ENCODE results near the gene TIGD3. TPM values are rescaled to one million over a fixed set of nuclear protein-coding genes. Genes with fewer than 3 reads are reported as not detected.

TIGD3 gene
- total and polyA plus RNA-seq, 2 of the 13 experiments (the other 11 are each of a cell fraction or from before 2014, with no cell fraction given): 0.49 to 4.9 TPM

- TF ChIP-seq ZBTB46 (CRISPR knock-in tag; IDR thresholded peaks at IDR 0.05; ENCODE audit: borderline replicate concordance) (no peak), ZNF564 (CRISPR knock-in tag; IDR thresholded peaks at IDR 0.05) (no peak)
Measured at GRCh38 chr11:65357856-65358356, 3.4 kb downstream of the TIGD3 start (continued).

GRCh38 chr11:65362320-65362931 is 7.9 kb downstream of the TIGD3 start:
- DNase-seq (ENCODE audit: low spot score): no peak
- Histone ChIP-seq H3K4me2 (ENCODE audit: low read depth, low read length) (no peak overlapping the region), H3K27ac (ENCODE audit: extremely low read length, insufficient read depth, low read length) (no peak overlapping the region), H4K20me1 (ENCODE audit: insufficient read depth, low read length) (no peaks in the 10 kb centered on the region), H3K9ac (ENCODE audit: insufficient read depth, low read depth, low read length) (no peak overlapping the region), H3K36me3 (replicated peaks in 1 of 2; ENCODE audit: control insufficient read depth in 1 of 2, insufficient read depth in 2 of 2, low read length in 2 of 2) (no peaks in the 10 kb centered on the region), H2AFZ (ENCODE audit: low read length) (no peak overlapping the region), H3K27me3 (ENCODE audit: control insufficient read depth in 1 of 2, insufficient read depth in 2 of 2, low read length in 2 of 2) (no peaks in the 10 kb centered on the region), H3K79me2 (ENCODE audit: insufficient read depth, low read length) (no peaks in the 10 kb centered on the region), H3K4me3 (replicated peaks in 1 of 3; ENCODE audit: insufficient read depth in 1 of 3, low read depth in 2 of 3, low read length in 3 of 3) (no peak overlapping the region), H3K4me1 (ENCODE audit: insufficient read depth, low read length) (peaks cover 60% of the 10 kb centered on the region), H3K9me3 (ENCODE audit: low read length) (no peaks in the 10 kb centered on the region)
- in situ Hi-C loops (cut with HindIII; ENCODE audit: extremely low pct_ligation_motif_present, low pct_unique_long_range_greater_than_20kb) (loop anchor here (10.0 kb wide), 1 partner anchor 102 kb away; no protein-coding TSS in a partner anchor), intact Hi-C loops (cut with micrococcal nuclease; ENCODE audit: unreplicated experiment) (no loop called here)
- 72% methylated on average over 10 of the region's 10 CpGs for WGBS (ENCODE audit: low lambda C conversion rate)
- CTCF ChIA-PET (ENCODE audit: low intra/inter-chr PET ratio, low total read pairs): no interaction called here
- no peak for FAIRE-seq
- TF ChIP-seq, protein P1, sequence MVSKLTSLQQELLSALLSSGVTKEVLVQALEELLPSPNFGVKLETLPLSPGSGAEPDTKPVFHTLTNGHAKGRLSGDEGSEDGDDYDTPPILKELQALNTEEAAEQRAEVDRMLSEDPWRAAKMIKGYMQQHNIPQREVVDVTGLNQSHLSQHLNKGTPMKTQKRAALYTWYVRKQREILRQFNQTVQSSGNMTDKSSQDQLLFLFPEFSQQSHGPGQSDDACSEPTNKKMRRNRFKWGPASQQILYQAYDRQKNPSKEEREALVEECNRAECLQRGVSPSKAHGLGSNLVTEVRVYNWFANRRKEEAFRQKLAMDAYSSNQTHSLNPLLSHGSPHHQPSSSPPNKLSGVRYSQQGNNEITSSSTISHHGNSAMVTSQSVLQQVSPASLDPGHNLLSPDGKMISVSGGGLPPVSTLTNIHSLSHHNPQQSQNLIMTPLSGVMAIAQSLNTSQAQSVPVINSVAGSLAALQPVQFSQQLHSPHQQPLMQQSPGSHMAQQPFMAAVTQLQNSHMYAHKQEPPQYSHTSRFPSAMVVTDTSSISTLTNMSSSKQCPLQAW (CRISPR knock-in tag; IDR thresholded peaks at IDR 0.05): no peak
- TF ChIP-seq ZNF282 (IDR thresholded peaks at IDR 0.05; ENCODE audit: partially characterized antibody) (no peak), ZNF33B (CRISPR knock-in tag; IDR thresholded peaks at IDR 0.05) (no peak), PHF5A (CRISPR knock-in tag; IDR thresholded peaks at IDR 0.05; ENCODE audit: low read depth, unreplicated experiment) (no peak), NR2F2 (IDR thresholded peaks at IDR 0.05; ENCODE audit: borderline replicate concordance, low read depth) (no peak), LCORL (IDR thresholded peaks at IDR 0.05) (no peak), LCORL (CRISPR knock-in tag; IDR thresholded peaks at IDR 0.05) (no peak), IRX3 (CRISPR knock-in tag; IDR thresholded peaks at IDR 0.05; ENCODE audit: borderline replicate concordance, low read depth) (no peak), ZNF850 (CRISPR knock-in tag; conservative IDR thresholded peaks at IDR 0.05) (no peak), ZNF256 (CRISPR knock-in tag; conservative IDR thresholded peaks at IDR 0.05) (no peak), RXRB (CRISPR knock-in tag; IDR thresholded peaks at IDR 0.05; ENCODE audit: borderline replicate concordance) (no peak)
- POLR2A ChIA-PET: interaction anchor here (1.2 to 1.4 kb wide), 2 partner anchors 9 to 145 kb away, joined by 3 read pairs; no protein-coding TSS in a partner anchor
- ATAC-seq: no peak
- BruUV-seq (replicated peaks): no TSS peak
